HG03432 (cell line): ENCODE results near the gene WNK3.

Experiments
- ATAC-seq: cut with Tn5 transposase; IDR thresholded peaks from one replicate; pipeline ENCODE4 v1.9.1; 2021; ENCODE audit warnings: mild to moderate bottlenecking, moderate library complexity; ENCODE audit not compliant: unreplicated experiment

The WNK3 gene

GRCh38 chrX:54171527-54172250, 186.2 kb downstream of the WNK3 start:
- no peak for ATAC-seq

- no peak for ATAC-seq
Observed at GRCh38 chrX:54171091-54171490, 186.8 kb downstream of the WNK3 start.

GRCh38 chrX:54166915-54167314, 190.9 kb downstream of the WNK3 start:
- ATAC-seq, result no peak

GRCh38 chrX:54157561-54157960, 200.3 kb downstream of the WNK3 start:
- no peak for ATAC-seq
